ENCODE measurements around the gene SORD.
"Not testable (repeated sequence)": the region's sequence is repeated elsewhere in the genome, so short reads cannot be mapped to it uniquely, and the experiment has no call there.

- not testable (repeated sequence) for TF ChIP-seq CTCF, POLR2A (IDR thresholded peaks at IDR 0.05)
Measured at GRCh38 chr15:44997632-44998031, 25.4 kb upstream of the SORD start.

Measured in body of pancreas (tissue), 4 donors.